ENCODE measurements around the gene GPR132. TPM values are rescaled to one million over a fixed set of nuclear protein-coding genes. Genes with fewer than 3 reads are reported as not detected.

The GPR132 gene
- total and polyA plus RNA-seq, 10 donors: 5.0 to 33.7 (median 21.5) TPM

- Histone ChIP-seq H3K36me3 (no peaks in the 10 kb centered on the region), H3K4me1 (peaks cover 21 to 79% (median 61%) of the 10 kb centered on the region in 6 donors), H3K4me3 (no peak overlapping the region), H3K27me3 (replicated peaks in 1 of 7) (peaks cover 0 to 50% (median 17%) of the 10 kb centered on the region in 7 donors), H3K9me3 (no peaks in the 10 kb centered on the region), H3K27ac (peak overlapping the region in 7 of 8 donors; percentile 0 to 91 (median 86))
- intact Hi-C loops (cut with DNase I; ENCODE audit: low total_unique reads): loop anchor here (2.0 kb wide), 1 partner anchor 261 kb away; no protein-coding TSS in a partner anchor
- TF ChIP-seq POLR2A (IDR thresholded peaks at IDR 0.05): no peak
- TF ChIP-seq POLR2AphosphoS5 (IDR thresholded peaks at IDR 0.05): peak; percentile 22 to 72 (median 42)
- peak; percentile 86 for DNase-seq
- WGBS, 5 donors: 60 to 79% (median 72%) methylated on average over 12 to 19 of the region's 19 CpGs
Observed at GRCh38 chr14:105091517-105092170, 26.4 kb upstream of the GPR132 start.

- peak; percentile 80 for DNase-seq
- no peaks in the 10 kb centered on the region for H3K36me3 ChIP-seq
- intact Hi-C loops (cut with DNase I; ENCODE audit: low total_unique reads): loop anchor here (2.0 kb wide), 1 partner anchor 262 kb away; no protein-coding TSS in a partner anchor
- H3K27me3 ChIP-seq (replicated peaks in 1 of 7): peaks cover 0 to 54% (median 17%) of the 10 kb centered on the region in 7 donors
- no peak overlapping the region for H3K4me3 ChIP-seq
- peak overlapping the region in 5 of 8 donors; percentile 3 to 91 (median 87) for H3K27ac ChIP-seq
- WGBS, 5 donors: 80 to 91% (median 86%) methylated on average over 5 to 9 of the region's 9 CpGs; no CpG with 5 or more reads in 1 of the 5 donors
- H3K9me3 ChIP-seq: no peaks in the 10 kb centered on the region
- TF ChIP-seq POLR2AphosphoS5 (IDR thresholded peaks at IDR 0.05): no peak
- no peak for TF ChIP-seq CTCF (IDR thresholded peaks at IDR 0.05 in 8 of 11, conservative IDR thresholded peaks at IDR 0.05 in 3 of 11)
- TF ChIP-seq POLR2A (IDR thresholded peaks at IDR 0.05): no peak
- H3K4me1 ChIP-seq: peaks cover 21 to 85% (median 66%) of the 10 kb centered on the region in 6 donors
Observed at GRCh38 chr14:105091054-105091516, 25.9 kb upstream of the GPR132 start.

- 2 to 23% (median 11%) methylated on average over 4 to 7 of the region's 7 CpGs for WGBS, 5 donors
- intact Hi-C loops (cut with DNase I; ENCODE audit: low total_unique reads): loop anchor here (2.0 kb wide), 1 partner anchor 262 kb away; no protein-coding TSS in a partner anchor
Observed at GRCh38 chr14:105090493-105091053, 25.3 kb upstream of the GPR132 start.

More at GRCh38 chr14:105090493-105091053, 25.3 kb upstream of the GPR132 start:
- Histone ChIP-seq H3K27me3 (replicated peaks in 1 of 7) (peaks cover 0 to 58% (median 17%) of the 10 kb centered on the region in 7 donors), H3K27ac (peak overlapping the region in 3 of 8 donors; percentile 87 to 91 (median 88)), H3K4me1 (peaks cover 21 to 90% (median 66%) of the 10 kb centered on the region in 6 donors), H3K4me3 (no peak overlapping the region), H3K36me3 (no peaks in the 10 kb centered on the region), H3K9me3 (no peaks in the 10 kb centered on the region)
- peak; percentile 97 for DNase-seq
- peak; percentile 51 to 61 (median 57) for TF ChIP-seq POLR2AphosphoS5 (IDR thresholded peaks at IDR 0.05)
- TF ChIP-seq POLR2A (IDR thresholded peaks at IDR 0.05): no peak
- peak; percentile 93 to 99 (median 97) for TF ChIP-seq CTCF (IDR thresholded peaks at IDR 0.05 in 8 of 11, conservative IDR thresholded peaks at IDR 0.05 in 3 of 11)
